Measurements from ENCODE around the gene MARCHF9. TPM values are rescaled to one million over a fixed set of nuclear protein-coding genes. Genes with fewer than 3 reads are reported as not detected.
"Not testable (repeated sequence)": the region's sequence is repeated elsewhere in the genome, so short reads cannot be mapped to it uniquely, and the experiment has no call there.

MARCHF9 gene
- total RNA-seq, 1 experiment from 2014 or later, result 42.4 TPM

- no peak for DNase-seq
- CTCF ChIA-PET, result no interaction called here
- Mint-ChIP-seq H3K27me3 (ENCODE audit: unreplicated experiment) (peaks cover 25% of the 10 kb centered on the region), H3K4me1 (ENCODE audit: low read depth, unreplicated experiment) (no peaks in the 10 kb centered on the region), H3K9me3 (ENCODE audit: low read depth, unreplicated experiment) (no peaks in the 10 kb centered on the region), H3K4me3 (ENCODE audit: low read depth, unreplicated experiment) (no peak overlapping the region), H3K27ac (ENCODE audit: unreplicated experiment) (no peak overlapping the region), H3K36me3 (ENCODE audit: insufficient read depth, unreplicated experiment) (peaks cover 55% of the 10 kb centered on the region)
- TSS peak; percentile 82 for BruUV-seq (replicated peaks)
- no peak for TF ChIP-seq CTCF (IDR thresholded peaks at IDR 0.05; ENCODE audit: unreplicated experiment)
- intact Hi-C loops (cut with micrococcal nuclease; ENCODE audit: unreplicated experiment), result no loop called here
Measured at GRCh38 chr12:57720606-57721595, 34.0 kb upstream of the MARCHF9 start.

GRCh38 chr12:57721846-57722608 lies 32.9 kb upstream of the MARCHF9 start:
- BruUV-seq (replicated peaks); H3K4me3 Mint-ChIP-seq (ENCODE audit: low read depth, unreplicated experiment); H3K9me3 Mint-ChIP-seq (ENCODE audit: low read depth, unreplicated experiment); DNase-seq; H3K4me1 Mint-ChIP-seq (ENCODE audit: low read depth, unreplicated experiment); H3K27ac Mint-ChIP-seq (ENCODE audit: unreplicated experiment); intact Hi-C loops (cut with micrococcal nuclease; ENCODE audit: unreplicated experiment): not testable (repeated sequence)
- peaks cover 25% of the 10 kb centered on the region for H3K27me3 Mint-ChIP-seq (ENCODE audit: unreplicated experiment)
- H3K36me3 Mint-ChIP-seq (ENCODE audit: insufficient read depth, unreplicated experiment), result peaks cover 52% of the 10 kb centered on the region
- CTCF ChIA-PET, result interaction anchor here (1.2 kb wide), 1 partner anchor 14 kb away, joined by 3 read pairs; no protein-coding TSS in a partner anchor

- intact Hi-C loops (cut with micrococcal nuclease; ENCODE audit: unreplicated experiment), result no loop called here
- DNase-seq, result no peak
- H3K27me3 Mint-ChIP-seq (ENCODE audit: unreplicated experiment), result peaks cover 33% of the 10 kb centered on the region
- CTCF ChIA-PET, result interaction anchor here (1.2 kb wide), 1 partner anchor 13 kb away, joined by 3 read pairs; no protein-coding TSS in a partner anchor
- no peak overlapping the region for H3K27ac Mint-ChIP-seq (ENCODE audit: unreplicated experiment)
- peaks cover 5% of the 10 kb centered on the region for H3K4me1 Mint-ChIP-seq (ENCODE audit: low read depth, unreplicated experiment)
- H3K36me3 Mint-ChIP-seq (ENCODE audit: insufficient read depth, unreplicated experiment), result peaks cover 47% of the 10 kb centered on the region
- TF ChIP-seq CTCF (IDR thresholded peaks at IDR 0.05; ENCODE audit: unreplicated experiment), result no peak
- no peaks in the 10 kb centered on the region for H3K9me3 Mint-ChIP-seq (ENCODE audit: low read depth, unreplicated experiment)
- H3K4me3 Mint-ChIP-seq (ENCODE audit: low read depth, unreplicated experiment), result no peak overlapping the region
- no TSS peak for BruUV-seq (replicated peaks)
Measured at GRCh38 chr12:57722716-57723629, 31.9 kb upstream of the MARCHF9 start.

GRCh38 chr12:57723630-57723962 lies 31.3 kb upstream of the MARCHF9 start:
- no peak for TF ChIP-seq CTCF (IDR thresholded peaks at IDR 0.05; ENCODE audit: unreplicated experiment)
- H3K36me3 Mint-ChIP-seq (ENCODE audit: insufficient read depth, unreplicated experiment), result peaks cover 47% of the 10 kb centered on the region
- DNase-seq, result no peak
- peaks cover 11% of the 10 kb centered on the region for H3K4me1 Mint-ChIP-seq (ENCODE audit: low read depth, unreplicated experiment)
- H3K27me3 Mint-ChIP-seq (ENCODE audit: unreplicated experiment), result peaks cover 39% of the 10 kb centered on the region
- H3K27ac Mint-ChIP-seq (ENCODE audit: unreplicated experiment), result no peak overlapping the region
- H3K9me3 Mint-ChIP-seq (ENCODE audit: low read depth, unreplicated experiment), result no peaks in the 10 kb centered on the region
- CTCF ChIA-PET, result interaction anchor here (1.2 kb wide), 1 partner anchor 13 kb away, joined by 3 read pairs; no protein-coding TSS in a partner anchor
- intact Hi-C loops (cut with micrococcal nuclease; ENCODE audit: unreplicated experiment), result no loop called here
- H3K4me3 Mint-ChIP-seq (ENCODE audit: low read depth, unreplicated experiment), result no peak overlapping the region
- no TSS peak for BruUV-seq (replicated peaks)

All from Calu3 (cell line).